Vagina (tissue), 2 donors: ENCODE data around the gene GPR31.
"Not testable (repeated sequence)": the region's sequence is repeated elsewhere in the genome, so short reads cannot be mapped to it uniquely, and the experiment has no call there.

Experiments used
- CTCF ChIP-seq, 3 experiments: fragments of 450-650 bp in 2 of 3; fragments of 200-600 bp in 1 of 3; sonication (generic) in 1 of 3; IDR thresholded peaks; one replicate each; pipeline ENCODE4 v1.5.1; 2017 to 2019; ENCODE audit warnings: antibody characterized with exemption in 3 of 3, mild to moderate bottlenecking in 2 of 3, moderate library complexity in 2 of 3
- POLR2A ChIP-seq, 2 donors: fragments of 450-650 bp; IDR thresholded peaks; one replicate each; pipeline ENCODE4 v1.6.1; 2017; ENCODE audit warnings: antibody characterized with exemption in 2 of 2, mild to moderate bottlenecking in 2 of 2, moderate library complexity in 2 of 2
- POLR2AphosphoS5 ChIP-seq, 2 donors: sonication (generic); formaldehyde crosslinking; IDR thresholded peaks; one replicate each; pipeline ENCODE4 v1.9.0; 2017; ENCODE audit warnings: antibody characterized with exemption in 2 of 2, mild to moderate bottlenecking in 2 of 2, low read depth in 1 of 2; ENCODE audit not compliant: insufficient read depth in 1 of 2

- not testable (repeated sequence) for TF ChIP-seq POLR2A (IDR thresholded peaks at IDR 0.05); CTCF (IDR thresholded peaks at IDR 0.05); POLR2AphosphoS5 (IDR thresholded peaks at IDR 0.05; ENCODE audit: insufficient read depth in 1 of 2, low read depth in 1 of 2)
Measured at GRCh38 chr6:167168296-167168695, 10.5 kb upstream of the GPR31 start.
